DND-41 (cell line): Measurements from ENCODE around the gene PSORS1C1.

Experiments used
- EZH2 ChIP-seq: IDR thresholded peaks from 3 replicates; pipeline ENCODE4 v1.6.1; 2012; ENCODE audit warnings: borderline replicate concordance, low read depth, mild to moderate bottlenecking, moderate library complexity, low read length, inconsistent platforms; ENCODE audit not compliant: severe bottlenecking
- TF ChIP-seq, protein P1 (sequence below): IDR thresholded peaks from 2 replicates; pipeline ENCODE4 v1.5.1; 2012; ENCODE audit warnings: borderline replicate concordance, low read length, moderate library complexity, mild to moderate bottlenecking; ENCODE audit not compliant: poor library complexity, severe bottlenecking; ENCODE audit errors: extremely low read depth

DNA sequence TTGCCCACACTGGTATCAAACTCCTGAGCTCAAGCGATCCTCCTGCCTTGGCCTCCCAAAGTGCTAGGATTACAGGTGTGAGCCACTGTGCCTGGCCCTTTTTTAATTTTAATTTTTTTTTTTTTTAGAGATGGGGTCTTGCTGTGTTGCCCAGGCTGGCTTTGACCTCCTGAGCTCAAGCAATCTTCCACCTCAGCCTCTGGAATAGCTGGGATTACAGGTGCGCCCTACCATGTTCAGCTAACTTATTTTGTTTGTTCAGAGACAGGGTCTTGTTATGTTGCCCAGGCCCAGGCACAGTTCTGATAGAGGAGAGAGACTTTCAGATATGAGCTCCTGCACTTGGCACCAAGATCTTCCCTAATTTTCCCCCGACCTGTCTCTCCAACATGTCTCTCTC lies 16.2 kb downstream of the PSORS1C1 start:
- TF ChIP-seq, protein P1, sequence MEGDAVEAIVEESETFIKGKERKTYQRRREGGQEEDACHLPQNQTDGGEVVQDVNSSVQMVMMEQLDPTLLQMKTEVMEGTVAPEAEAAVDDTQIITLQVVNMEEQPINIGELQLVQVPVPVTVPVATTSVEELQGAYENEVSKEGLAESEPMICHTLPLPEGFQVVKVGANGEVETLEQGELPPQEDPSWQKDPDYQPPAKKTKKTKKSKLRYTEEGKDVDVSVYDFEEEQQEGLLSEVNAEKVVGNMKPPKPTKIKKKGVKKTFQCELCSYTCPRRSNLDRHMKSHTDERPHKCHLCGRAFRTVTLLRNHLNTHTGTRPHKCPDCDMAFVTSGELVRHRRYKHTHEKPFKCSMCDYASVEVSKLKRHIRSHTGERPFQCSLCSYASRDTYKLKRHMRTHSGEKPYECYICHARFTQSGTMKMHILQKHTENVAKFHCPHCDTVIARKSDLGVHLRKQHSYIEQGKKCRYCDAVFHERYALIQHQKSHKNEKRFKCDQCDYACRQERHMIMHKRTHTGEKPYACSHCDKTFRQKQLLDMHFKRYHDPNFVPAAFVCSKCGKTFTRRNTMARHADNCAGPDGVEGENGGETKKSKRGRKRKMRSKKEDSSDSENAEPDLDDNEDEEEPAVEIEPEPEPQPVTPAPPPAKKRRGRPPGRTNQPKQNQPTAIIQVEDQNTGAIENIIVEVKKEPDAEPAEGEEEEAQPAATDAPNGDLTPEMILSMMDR = no peak
- TF ChIP-seq EZH2 = no peak
